ENCODE results near the gene CDT1.

Gene CDT1

GRCh38 chr16:88840600-88841215, 37.1 kb downstream of the CDT1 start:
- no peak for DNase-seq

DNA sequence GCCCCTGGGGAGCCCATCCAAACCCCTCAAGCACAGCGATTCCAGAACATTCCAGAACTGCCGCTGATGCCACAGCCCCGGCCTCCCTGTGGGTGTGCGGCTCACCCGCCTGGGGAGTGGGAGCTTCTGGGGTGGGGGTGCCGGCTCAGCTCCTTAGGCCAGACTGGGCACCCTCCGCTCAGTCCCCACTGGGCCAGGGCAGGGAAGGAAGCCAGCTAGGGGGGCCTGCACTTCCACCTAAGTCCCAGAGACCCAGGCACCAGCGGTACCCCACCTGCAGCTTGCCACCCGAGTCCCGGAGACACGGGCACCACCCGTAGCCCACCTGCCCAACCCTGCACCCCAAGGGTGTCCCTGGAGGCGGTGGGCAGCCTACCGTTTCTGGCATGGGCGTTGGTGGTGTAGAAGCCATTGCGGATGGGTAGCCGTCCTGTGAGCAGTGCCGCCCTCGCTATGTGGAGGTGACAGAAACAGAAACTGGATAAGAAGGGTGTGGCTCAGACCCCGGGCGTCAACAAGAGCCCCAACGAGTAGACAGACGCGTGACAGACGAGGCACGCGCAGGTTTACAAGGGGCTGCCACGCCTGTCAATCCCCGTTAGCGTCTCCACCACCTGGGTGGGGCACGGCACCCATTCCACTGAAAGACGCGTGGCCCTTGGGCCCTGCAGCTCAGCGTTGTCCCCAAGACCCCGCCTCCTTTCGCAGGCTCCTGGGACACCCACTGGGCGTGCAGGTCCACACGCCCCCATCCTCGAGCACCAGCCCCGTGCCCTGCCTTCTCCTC, 38.1 kb downstream of the CDT1 start:
- no peak for DNase-seq

GRCh38 chr16:88842308-88842756, 38.7 kb downstream of the CDT1 start:
- no peak for DNase-seq

DNA sequence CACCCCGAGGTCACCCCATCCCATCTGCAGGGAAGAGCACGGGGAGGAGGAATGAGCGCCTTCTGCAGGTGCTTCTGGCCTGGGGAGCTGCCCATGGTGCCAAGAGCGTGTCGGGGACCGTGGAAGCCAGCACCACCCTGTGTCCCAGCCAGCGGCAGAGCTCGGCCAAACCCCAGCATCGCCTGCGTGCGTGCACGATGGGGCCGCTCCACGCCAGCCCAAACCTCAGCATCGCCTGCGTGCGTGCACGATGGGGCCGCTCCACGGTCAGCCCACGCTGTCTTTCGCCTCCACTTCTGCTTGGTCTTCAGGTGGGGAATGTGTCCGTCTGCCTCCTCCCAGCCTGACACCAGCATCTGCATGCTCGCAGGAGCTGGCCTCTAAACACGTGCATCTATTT, 39.2 kb downstream of the CDT1 start:
- no peak for DNase-seq

DNA sequence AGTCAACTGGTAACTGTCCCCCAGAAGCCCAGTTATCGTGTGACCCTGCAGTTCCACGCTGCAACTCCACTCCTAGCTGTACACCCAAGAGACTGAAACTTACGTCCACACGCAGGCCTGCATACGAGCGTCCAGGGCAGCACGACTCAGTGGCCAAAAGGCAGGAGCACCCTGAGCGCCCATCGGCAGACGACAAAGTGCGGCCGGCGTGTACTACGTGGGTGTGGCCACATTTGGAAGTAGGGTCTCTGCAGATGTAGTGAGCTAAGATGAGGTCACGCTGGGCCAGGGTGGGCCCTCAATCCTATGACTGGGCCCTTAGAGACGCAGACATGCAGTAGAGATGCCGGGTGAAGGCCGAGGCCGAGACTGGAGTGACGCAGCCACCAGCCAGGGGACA, 39.7 kb downstream of the CDT1 start:
- DNase-seq: no peak

GRCh38 chr16:88844419-88845036, 40.9 kb downstream of the CDT1 start:
- DNase-seq: no peak

DNA sequence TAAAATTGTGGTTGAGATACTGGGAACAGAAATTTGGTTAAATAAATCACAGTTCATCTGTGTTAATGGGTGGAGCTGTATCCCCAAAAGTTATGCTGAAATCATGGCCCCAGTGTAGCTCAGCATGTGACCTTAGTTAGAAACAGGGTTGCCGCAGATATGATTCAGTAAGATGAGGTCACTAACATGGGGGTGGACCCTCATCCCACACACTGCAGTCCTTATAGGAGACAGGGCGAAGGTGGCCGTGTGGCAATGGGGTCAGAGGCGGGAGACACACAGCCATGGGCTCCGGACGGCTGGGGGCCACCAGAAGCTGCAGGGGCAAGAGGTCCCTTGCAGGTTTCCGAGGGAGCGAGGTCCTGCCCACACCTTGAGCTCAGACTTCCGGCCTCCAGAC, 42.5 kb downstream of the CDT1 start:
- DNase-seq: no peak

DNA sequence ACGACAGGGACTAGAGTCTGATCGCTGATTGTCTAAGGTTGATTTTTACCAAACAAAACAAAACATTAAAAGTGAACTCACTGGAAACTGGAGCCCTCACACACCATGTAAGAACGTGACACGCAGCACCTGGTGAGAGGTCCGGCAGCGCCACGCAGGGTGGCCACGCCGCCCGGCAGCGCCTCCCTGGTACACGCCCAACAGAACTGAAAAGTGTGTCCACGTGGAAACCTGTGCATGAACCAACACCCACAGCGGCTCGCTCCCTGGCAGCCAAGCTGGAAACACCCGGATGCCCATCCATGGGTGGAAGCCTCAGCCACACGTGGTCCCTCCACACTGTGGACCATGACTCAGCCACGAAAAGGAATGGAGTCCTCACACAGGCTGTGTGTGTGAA, 44.1 kb downstream of the CDT1 start:
- DNase-seq: no peak

- no peak for DNase-seq
Measured at GRCh38 chr16:88848557-88848956, 45.0 kb downstream of the CDT1 start.

- no peak for DNase-seq
Measured at GRCh38 chr16:88850531-88851199, 47.1 kb downstream of the CDT1 start.

GRCh38 chr16:88851616-88852015, 48.0 kb downstream of the CDT1 start:
- no peak for DNase-seq

- DNase-seq: no peak
Measured at GRCh38 chr16:88853325-88853941, 49.8 kb downstream of the CDT1 start.

DNA sequence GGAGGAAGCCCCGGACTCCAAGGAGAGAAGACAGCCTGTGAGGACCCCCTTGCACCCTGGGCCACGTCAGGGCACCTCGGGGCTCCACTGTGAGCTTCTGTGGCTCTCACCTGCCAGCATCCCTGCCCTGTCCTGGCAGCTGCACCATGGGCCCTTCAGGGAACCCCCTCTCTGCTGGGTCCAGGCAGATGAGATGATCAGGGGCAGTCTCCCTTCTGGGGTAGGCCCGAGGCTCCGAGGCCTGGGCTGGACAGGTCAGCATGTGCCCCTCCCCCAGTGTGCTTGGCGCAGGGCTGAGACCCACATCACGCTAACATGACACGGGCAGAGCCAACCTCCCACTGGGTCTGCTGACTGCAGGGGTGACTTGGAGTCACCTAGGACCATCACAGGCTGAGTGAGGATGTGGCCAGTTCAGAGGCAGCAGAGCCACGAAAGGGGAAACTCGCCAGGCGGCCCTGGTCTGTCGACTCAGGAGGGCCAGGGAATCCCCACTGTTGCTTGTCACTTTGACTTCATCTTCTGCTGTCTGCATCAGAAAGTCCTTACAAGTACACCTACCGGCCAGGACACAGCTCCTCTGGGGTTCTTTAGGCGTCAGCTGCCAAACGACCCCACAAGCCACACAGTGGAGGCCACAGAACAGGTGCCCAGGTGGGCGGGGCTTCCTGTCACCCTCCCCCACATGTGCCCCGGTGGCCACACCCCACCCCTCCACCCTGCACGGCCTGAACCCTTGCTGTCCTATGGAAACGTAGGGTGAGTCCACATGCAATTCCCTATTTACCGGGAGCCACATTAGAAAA, 50.9 kb downstream of the CDT1 start:
- DNase-seq: no peak

DNA sequence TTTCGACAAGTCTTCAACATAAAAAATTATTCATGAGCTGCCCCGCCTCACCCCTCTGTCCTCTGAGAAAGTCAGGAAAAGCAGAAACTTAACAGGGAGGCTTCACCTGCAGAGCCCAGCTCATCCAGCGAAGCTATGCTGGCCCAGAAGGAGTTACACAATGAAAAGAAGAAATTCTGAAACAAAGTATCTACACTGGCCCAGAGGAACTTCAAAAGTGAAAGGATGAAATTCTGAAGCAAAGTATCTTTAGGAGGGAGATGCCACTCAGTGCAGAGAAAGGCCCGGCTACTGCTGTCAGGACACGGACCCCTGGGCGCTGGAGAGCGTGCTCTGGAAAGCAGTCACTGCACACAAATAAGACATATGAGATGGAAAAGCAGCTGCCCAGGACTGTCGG, 51.6 kb downstream of the CDT1 start:
- DNase-seq: no peak

GRCh38 chr16:88855736-88856121, 52.1 kb downstream of the CDT1 start:
- no peak for DNase-seq

DNA sequence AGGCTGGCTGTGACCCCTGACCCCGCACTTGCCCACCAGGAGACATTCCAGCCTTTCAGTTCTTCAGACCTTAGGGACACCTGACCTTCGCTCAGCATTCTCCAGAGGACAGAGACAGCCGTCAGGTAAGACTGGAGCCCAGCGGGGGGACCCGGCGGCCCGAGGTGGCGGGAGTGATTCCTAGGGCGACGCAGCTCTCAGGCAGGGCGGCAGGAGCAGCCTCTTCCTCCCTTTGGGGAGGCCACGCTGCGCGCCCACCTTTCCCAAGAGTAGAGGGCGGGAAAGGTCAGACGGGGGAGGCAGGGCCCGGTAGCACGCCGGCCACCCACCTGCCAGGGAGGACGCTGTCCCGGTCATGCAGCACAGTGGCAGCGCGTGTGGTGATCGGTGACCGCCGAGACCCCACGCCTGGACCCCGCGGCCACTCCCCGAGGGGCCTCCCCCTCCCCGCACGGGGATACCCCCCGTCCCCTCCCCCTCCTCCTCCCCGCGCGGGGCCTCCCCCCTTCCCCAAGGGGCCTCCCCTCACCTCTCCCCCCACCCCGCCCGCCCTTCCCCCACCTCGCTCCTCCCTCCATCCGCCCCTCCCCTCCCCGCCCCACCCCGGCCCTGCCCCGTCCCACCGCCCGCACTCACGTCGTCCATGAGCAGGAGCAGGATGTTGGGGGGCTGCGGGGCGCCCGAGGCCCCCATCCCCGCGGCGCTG, 52.7 kb downstream of the CDT1 start:
- no peak for DNase-seq

DNA sequence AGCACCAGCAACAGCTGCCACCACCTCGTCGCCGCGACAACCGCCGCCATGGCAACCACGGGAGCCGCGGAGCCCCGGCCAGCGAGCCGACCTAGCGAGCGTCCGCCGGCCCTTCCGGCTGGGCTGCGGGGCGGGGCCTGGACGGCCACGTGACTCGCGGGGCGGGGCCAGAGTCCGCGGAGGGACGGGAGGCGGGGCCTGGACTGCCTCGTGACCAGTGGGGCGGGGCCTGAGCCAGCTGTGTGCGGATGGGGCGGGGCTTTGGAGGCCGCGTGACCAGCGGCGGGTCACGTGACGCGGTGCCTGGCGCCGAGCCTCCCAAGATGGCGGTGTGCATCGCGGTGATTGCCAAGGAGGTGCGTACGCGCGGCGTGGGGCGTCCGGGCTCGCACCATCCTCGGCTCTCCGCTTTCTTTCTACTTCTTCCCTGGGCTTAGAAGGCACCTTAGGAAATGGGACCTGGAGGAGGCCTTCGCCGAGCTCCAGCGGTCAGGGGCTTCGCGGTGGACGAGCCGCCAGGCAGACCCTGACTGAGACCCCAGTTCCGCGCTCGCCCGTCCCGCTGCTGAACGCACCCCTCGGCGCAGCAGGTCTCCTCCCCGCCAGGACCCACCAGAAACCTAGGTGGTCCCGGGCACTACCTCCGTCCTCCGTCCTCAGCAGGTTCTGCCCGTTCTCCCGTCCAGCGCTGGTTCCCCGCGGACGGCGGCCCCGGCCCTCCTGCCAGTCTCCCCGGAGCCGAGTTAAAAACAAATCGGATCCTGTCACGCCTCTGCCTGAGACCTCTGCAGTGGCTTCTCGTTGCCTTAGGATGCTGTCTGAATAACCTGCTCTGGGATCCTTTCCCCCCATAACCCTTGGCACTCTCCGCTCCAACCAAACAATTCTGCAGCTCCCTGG, 53.5 kb downstream of the CDT1 start, which contains the start of the genes GALNS and TRAPPC2L:
TSS of gene GALNS (minus strand) at position 120 of the 900 bp plus-strand sequence. CDS start at position 50, 70 bp downstream.
TSS of gene TRAPPC2L (plus strand) at position 300 of the 900 bp plus-strand sequence. CDS start at position 324, 24 bp downstream.
- DNase-seq: peak; percentile 97

DNA sequence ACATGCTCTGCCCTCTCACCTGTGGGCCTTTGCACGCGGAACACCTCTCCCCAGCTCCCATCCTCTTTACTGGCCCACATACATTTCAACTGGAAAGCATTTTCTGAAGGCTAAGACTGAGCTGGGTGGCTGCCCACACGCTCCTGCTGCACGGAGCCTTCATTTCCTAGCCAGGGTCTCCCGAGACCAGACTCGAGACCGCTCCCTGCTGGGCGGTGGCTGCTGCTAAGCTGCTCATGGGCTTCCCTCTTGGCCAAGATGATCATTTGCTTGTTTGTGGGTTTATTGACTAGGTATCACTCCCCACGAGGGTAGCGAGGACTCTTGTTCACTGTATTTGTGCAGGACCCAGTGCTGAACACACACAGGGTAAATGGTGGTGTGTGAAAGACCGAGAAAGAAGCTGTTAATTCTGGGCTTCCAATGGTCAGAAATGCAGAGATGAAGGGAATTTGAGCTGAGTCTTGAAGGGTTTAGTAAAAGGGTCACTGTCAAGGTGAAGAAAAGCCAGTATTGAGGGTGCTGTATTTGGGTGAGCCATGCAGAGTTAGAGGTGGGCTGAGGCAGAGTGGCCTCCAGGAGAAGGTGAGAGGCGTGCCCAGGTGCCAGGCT, 54.2 kb downstream of the CDT1 start:
- peak; percentile 65 for DNase-seq

Data from COR-L47 (cell line).